ENCODE data around the gene CACNB1. TPM values are rescaled to one million over a fixed set of nuclear protein-coding genes. Genes with fewer than 3 reads are reported as not detected.

CACNB1 gene
- polyA plus RNA-seq, 1 donor (not counting 4 experiments of a cell fraction or from before 2014, with no cell fraction given), result 4.0 TPM

DNA sequence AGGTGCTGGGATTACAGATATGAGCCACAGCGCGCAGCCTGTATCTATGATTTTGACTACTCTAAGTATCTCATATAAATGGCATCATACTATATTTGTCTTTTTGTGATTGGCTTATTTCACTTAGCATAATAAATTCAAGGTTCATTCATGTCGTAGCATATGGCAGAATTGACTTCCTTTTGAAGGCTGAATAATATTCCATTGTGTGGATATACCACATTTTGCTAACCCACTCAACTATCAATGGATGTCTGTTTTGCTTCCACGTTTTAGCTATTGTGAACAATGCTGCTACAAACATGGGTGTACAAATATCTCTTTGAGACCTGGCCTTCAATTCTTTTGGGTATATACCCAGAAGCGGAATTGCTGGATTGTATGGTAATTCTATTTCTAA lies 56.2 kb downstream of the CACNB1 start:
- peaks cover 4% of the 10 kb centered on the region for H3K27me3 ChIP-seq (ENCODE audit: control insufficient read depth, extremely low read depth, insufficient read depth, low read length)
- FAIRE-seq (no peak), DNase-seq (ENCODE audit: low read depth, low spot score) (no peak)
- H3K4me3 ChIP-seq (ENCODE audit: control insufficient read depth in 2 of 3, extremely low read depth in 1 of 3, insufficient read depth in 2 of 3, low read depth in 1 of 3, low read length in 3 of 3), result no peak overlapping the region
- dilution Hi-C loops (cut with MboI; ENCODE audit: extremely low pct_ligation_motif_present, low sequenced_read_pairs), result no loop called here
- peaks cover 34% of the 10 kb centered on the region for H3K4me1 ChIP-seq (ENCODE audit: control insufficient read depth, extremely low read depth, insufficient read depth, low read length)
- no peak for TF ChIP-seq EZH2 (IDR thresholded peaks at IDR 0.05; ENCODE audit: low read length)
- TF ChIP-seq, protein P1, sequence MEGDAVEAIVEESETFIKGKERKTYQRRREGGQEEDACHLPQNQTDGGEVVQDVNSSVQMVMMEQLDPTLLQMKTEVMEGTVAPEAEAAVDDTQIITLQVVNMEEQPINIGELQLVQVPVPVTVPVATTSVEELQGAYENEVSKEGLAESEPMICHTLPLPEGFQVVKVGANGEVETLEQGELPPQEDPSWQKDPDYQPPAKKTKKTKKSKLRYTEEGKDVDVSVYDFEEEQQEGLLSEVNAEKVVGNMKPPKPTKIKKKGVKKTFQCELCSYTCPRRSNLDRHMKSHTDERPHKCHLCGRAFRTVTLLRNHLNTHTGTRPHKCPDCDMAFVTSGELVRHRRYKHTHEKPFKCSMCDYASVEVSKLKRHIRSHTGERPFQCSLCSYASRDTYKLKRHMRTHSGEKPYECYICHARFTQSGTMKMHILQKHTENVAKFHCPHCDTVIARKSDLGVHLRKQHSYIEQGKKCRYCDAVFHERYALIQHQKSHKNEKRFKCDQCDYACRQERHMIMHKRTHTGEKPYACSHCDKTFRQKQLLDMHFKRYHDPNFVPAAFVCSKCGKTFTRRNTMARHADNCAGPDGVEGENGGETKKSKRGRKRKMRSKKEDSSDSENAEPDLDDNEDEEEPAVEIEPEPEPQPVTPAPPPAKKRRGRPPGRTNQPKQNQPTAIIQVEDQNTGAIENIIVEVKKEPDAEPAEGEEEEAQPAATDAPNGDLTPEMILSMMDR (optimal IDR thresholded peaks at IDR 0.05 in 1 of 3, IDR thresholded peaks at IDR 0.05 in 1 of 3, conservative IDR thresholded peaks at IDR 0.05 in 1 of 3; ENCODE audit: extremely low read depth in 1 of 3, insufficient read depth in 2 of 3, low read length in 3 of 3), result no peak
- H3K36me3 ChIP-seq (ENCODE audit: control insufficient read depth in 2 of 2, extremely low read depth in 1 of 2, insufficient read depth in 2 of 2, low read length in 2 of 2), result no peaks in the 10 kb centered on the region
- H4K20me1 ChIP-seq (ENCODE audit: control insufficient read depth, extremely low read depth, insufficient read depth, low read length), result no peaks in the 10 kb centered on the region
- H3K9me3 ChIP-seq (ENCODE audit: control insufficient read depth, low read depth, low read length), result no peaks in the 10 kb centered on the region
- H2AFZ ChIP-seq (ENCODE audit: control insufficient read depth, low read length), result no peak overlapping the region
- no peaks in the 10 kb centered on the region for H3K79me2 ChIP-seq (ENCODE audit: control insufficient read depth, insufficient read depth, low read length)
- H3K9ac ChIP-seq (ENCODE audit: control insufficient read depth, extremely low read depth, insufficient read depth, low read length), result no peak overlapping the region
- no peak overlapping the region for H3K4me2 ChIP-seq (ENCODE audit: control insufficient read depth, extremely low read depth, insufficient read depth, low read depth, low read length)
- H3K27ac ChIP-seq (ENCODE audit: control insufficient read depth, insufficient read depth, low read length), result no peak overlapping the region
- H3K9me1 ChIP-seq (ENCODE audit: control insufficient read depth, extremely low read depth, insufficient read depth, low read length), result no peaks in the 10 kb centered on the region

DNA sequence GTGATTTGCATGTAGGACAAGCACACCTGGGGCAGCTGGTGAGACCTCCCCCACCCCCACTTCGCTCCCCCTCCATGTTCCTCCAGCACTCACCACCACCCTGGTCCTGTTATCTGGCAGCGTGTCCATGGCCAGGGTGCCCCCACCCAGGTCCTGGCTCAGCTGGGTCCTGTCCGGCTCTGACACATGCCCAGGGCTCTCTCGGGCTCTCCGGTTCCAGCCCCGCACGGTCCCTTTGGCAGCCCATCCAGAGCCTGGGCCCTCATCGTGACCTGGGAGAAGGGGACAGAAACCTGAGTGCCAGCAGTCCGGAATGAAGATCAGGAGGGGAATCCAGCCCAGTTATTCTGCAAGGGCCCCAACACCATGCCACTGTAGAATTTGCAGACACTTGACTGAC lies 57.9 kb downstream of the CACNB1 start:
- peak overlapping the region; percentile 68 for H3K4me2 ChIP-seq (ENCODE audit: control insufficient read depth, extremely low read depth, insufficient read depth, low read depth, low read length)

More for the DNA sequence above, 57.9 kb downstream of the CACNB1 start:
- no peak overlapping the region for H2AFZ ChIP-seq (ENCODE audit: control insufficient read depth, low read length)
- peaks cover 27% of the 10 kb centered on the region for H3K4me1 ChIP-seq (ENCODE audit: control insufficient read depth, extremely low read depth, insufficient read depth, low read length)
- H3K27ac ChIP-seq (ENCODE audit: control insufficient read depth, insufficient read depth, low read length), result peak overlapping the region; percentile 52
- no peak overlapping the region for H3K4me3 ChIP-seq (ENCODE audit: control insufficient read depth in 2 of 3, extremely low read depth in 1 of 3, insufficient read depth in 2 of 3, low read depth in 1 of 3, low read length in 3 of 3)
- H3K9ac ChIP-seq (ENCODE audit: control insufficient read depth, extremely low read depth, insufficient read depth, low read length), result peak overlapping the region; percentile 65
- H3K9me3 ChIP-seq (ENCODE audit: control insufficient read depth, low read depth, low read length), result no peaks in the 10 kb centered on the region
- TF ChIP-seq EZH2 (IDR thresholded peaks at IDR 0.05; ENCODE audit: low read length), result no peak
- TF ChIP-seq, protein P1 (optimal IDR thresholded peaks at IDR 0.05 in 1 of 3, IDR thresholded peaks at IDR 0.05 in 1 of 3, conservative IDR thresholded peaks at IDR 0.05 in 1 of 3; ENCODE audit: extremely low read depth in 1 of 3, insufficient read depth in 2 of 3, low read length in 3 of 3), result no peak
- DNase-seq (ENCODE audit: low read depth, low spot score) (no peak), FAIRE-seq (no peak)
- H3K36me3 ChIP-seq (ENCODE audit: control insufficient read depth in 2 of 2, extremely low read depth in 1 of 2, insufficient read depth in 2 of 2, low read length in 2 of 2), result no peaks in the 10 kb centered on the region
- dilution Hi-C loops (cut with MboI; ENCODE audit: extremely low pct_ligation_motif_present, low sequenced_read_pairs), result no loop called here
- no peaks in the 10 kb centered on the region for H3K9me1 ChIP-seq (ENCODE audit: control insufficient read depth, extremely low read depth, insufficient read depth, low read length)
- no peaks in the 10 kb centered on the region for H4K20me1 ChIP-seq (ENCODE audit: control insufficient read depth, extremely low read depth, insufficient read depth, low read length)
- H3K27me3 ChIP-seq (ENCODE audit: control insufficient read depth, extremely low read depth, insufficient read depth, low read length), result no peaks in the 10 kb centered on the region
- H3K79me2 ChIP-seq (ENCODE audit: control insufficient read depth, insufficient read depth, low read length), result no peaks in the 10 kb centered on the region

Data from keratinocyte (primary cell).